RPMI7951 (cell line): ENCODE results near the gene PP2D1. TPM values are rescaled to one million over a fixed set of nuclear protein-coding genes. Genes with fewer than 3 reads are reported as not detected.
A peak's percentile ranks its signal among the peaks of the same experiment; 100 is the strongest.
"Not testable (repeated sequence)": the region's sequence is repeated elsewhere in the genome, so short reads cannot be mapped to it uniquely, and the experiment has no call there.

Experiments used
- DNase-seq: peaks from one replicate; pipeline ENCODE4 v3.0.0-alpha.2; 2012; ENCODE audit warnings: low read depth
- total RNA-seq: library from RNA; depleted of rRNA; stranded (reverse); fragments of >200 nt; shearing (Covaris generic); gene quantifications from 2 replicates; pipeline ENCODE4 v1.2.3, GENCODE V29; 2014

PP2D1 gene
- total RNA-seq, 1 experiment from 2014 or later = not detected

GRCh38 chr3:19970327-19970726 lies 41.7 kb downstream of the PP2D1 start:
- no peak for DNase-seq

- no peak for DNase-seq
These were observed 44.3 kb downstream of the PP2D1 start for GRCh38 chr3:19967812-19968211.

DNA sequence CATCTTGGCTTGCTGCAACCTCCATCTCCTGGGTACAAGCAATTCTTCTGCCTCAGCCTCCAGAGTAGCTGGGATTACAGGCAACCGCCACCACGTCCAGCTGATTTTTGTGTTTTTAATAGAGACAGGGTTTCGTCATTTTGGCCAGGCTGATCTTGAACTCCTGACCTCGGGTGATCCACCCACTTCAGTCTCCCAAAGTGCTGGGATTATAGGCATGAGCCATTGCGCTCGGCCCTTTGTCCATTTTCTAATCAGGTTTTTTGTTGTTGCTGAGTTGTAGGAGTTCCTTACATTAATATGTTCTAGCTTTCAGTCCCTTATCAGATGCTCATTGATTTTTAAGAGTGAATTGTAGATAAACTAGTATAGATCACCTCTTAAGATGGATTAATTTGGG lies 44.9 kb downstream of the PP2D1 start:
- no peak for DNase-seq

- DNase-seq = no peak
These were observed 50.1 kb downstream of the PP2D1 start for GRCh38 chr3:19961960-19962359.

GRCh38 chr3:19960696-19961095 lies 51.4 kb downstream of the PP2D1 start:
- no peak for DNase-seq

DNA sequence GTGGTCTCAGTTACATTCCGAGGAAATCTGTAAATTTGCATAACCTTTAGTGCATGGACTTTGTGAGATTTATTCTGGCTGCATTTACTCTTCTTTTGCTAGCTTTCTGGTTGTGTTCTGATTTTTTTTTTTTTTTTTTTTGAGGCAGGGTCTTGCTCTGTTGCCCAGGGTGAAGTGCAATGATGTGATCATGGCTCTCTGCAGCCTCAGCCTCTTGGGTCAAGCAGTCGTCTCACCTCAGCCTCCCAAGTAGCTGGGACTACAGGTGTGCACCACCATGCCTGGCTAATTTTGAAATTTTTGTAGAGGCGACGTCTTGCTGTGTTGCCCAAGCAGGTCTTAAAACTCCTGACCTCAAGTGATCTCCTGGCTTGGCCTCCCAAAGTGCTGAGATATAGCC lies 52.6 kb downstream of the PP2D1 start:
- DNase-seq = no peak

GRCh38 chr3:19957354-19957753 lies 54.7 kb downstream of the PP2D1 start:
- not testable (repeated sequence) for DNase-seq

GRCh38 chr3:19954676-19955075 lies 57.4 kb downstream of the PP2D1 start:
- no peak for DNase-seq

DNA sequence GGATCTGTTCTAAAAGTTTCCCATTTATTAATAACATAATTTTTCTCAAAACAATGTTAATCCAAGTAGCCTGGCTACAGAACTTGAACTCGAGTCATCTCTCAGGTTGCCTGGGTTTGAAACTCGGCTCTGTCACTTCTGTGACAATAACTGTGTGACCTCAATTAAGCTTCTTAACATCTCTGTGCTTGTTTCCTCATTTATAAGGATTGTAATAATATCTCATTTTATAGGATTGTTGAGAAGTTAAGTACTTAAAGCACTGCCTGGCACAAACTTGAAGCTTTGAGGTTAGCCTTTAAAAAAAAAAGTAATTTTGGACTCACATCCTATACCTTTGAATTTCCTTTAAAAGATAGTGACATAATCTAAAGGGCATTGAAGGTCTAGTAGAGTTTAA lies 61.7 kb downstream of the PP2D1 start:
- no peak for DNase-seq

DNA sequence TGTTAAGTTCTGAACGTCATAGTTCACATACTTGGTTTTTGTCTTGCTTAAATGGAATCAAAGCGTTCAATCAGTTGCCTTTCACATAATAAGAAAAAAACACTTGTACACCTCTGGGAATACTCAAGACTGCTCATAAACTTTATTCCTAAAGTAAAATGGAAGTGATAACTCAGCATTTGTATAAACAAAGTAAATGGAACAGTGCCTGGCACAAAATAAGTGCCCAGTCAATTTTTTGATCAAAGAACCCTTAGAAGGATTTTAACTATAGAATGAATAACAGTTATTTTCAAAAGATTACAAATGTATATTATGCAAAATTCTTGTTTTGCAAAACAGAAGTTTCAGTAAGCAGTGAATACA lies 63.9 kb downstream of the PP2D1 start:
- DNase-seq = no peak

GRCh38 chr3:19947549-19948225 lies 64.4 kb downstream of the PP2D1 start:
- DNase-seq = peak; percentile 51

DNA sequence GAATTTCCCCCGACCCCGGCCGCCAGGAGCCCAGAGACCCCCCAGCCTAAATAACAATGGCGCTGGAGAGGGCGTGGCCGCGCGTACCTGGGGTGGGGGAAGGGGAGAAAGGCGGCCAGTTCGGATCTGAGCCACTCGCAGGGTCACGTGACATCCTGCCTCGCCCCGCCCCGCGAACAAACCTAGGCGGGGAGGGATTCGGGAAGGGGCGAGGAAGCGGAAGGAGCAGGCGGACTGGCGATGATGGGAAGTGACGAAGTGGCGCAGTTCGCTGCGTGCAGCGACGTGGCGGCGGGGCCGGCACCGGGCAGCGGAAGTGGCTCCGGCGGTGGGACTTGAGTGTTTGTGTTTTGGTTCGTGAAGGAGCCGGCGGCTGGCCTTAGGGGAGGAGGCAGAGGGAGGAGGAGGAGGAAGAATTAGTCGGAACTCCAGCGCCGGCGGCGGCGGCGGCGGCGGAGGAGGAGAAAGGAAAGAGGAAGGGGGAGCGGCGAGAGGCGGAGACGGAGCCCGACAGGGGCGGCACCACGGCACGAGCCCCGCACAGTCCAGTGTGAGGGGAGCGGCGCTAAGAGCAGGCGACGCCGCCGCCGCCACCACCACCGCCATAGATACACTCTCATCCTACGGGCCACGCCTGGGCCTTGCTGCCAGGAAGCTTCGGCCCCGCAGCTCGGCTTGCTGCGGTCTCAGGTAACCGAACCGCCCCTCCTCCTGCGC lies 65.1 kb downstream of the PP2D1 start, which contains the start of gene RAB5A:
RAB5A (plus strand) TSS at position 266 of the 717 bp plus-strand sequence. CDS start 3,802 bp downstream, outside the sequence.
- DNase-seq = peak; percentile 98

GRCh38 chr3:19945969-19946831 lies 65.9 kb downstream of the PP2D1 start:
- peak; percentile 15 for DNase-seq

DNA sequence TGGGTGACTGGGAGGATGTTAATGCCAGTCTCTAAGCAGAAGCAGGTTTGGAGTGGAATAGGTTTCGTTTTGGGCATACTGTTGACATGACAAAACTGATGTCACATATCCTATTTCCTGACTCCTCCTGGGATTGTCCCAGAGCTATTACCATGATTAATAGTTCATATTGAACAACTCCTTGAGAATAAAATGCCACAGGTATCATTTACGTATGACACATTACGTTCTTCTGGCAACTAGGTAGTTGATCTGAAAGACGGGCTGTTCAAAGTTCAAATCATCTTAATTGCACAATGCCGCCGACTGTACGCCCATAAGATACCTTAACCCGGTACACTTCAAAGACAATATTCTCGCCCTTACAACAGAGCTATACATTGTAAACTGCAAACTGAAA lies 66.5 kb downstream of the PP2D1 start:
- peak; percentile 36 for DNase-seq

- no peak for DNase-seq
These were observed 71.4 kb downstream of the PP2D1 start for GRCh38 chr3:19940643-19941042.

- DNase-seq = no peak
These were observed 73.8 kb downstream of the PP2D1 start for GRCh38 chr3:19938295-19938627.

GRCh38 chr3:19937459-19938294 lies 74.4 kb downstream of the PP2D1 start:
- peak; percentile 10 for DNase-seq
